Epithelial cell of proximal tubule (primary cell): Measurements from ENCODE around the gene PTK7. TPM values are rescaled to one million over a fixed set of nuclear protein-coding genes. Genes with fewer than 3 reads are reported as not detected.

Source experiments
- DNase-seq: peaks from one replicate; pipeline ENCODE4 v3.0.0-alpha.2; 2011; ENCODE audit warnings: low read depth
- H3K4me3 ChIP-seq: 2 replicates; pipeline ENCODE4 v1.5.1; 2011; ENCODE audit warnings: low read depth, mild to moderate bottlenecking, low read length
- CTCF ChIP-seq: conservative IDR thresholded peaks from 2 replicates; pipeline ENCODE4 v1.5.1; 2012; ENCODE audit warnings: low read depth, mild to moderate bottlenecking, low read length
- total RNA-seq: library from RNA; depleted of rRNA; stranded (reverse); fragments of >200 nt; gene quantifications from 2 replicates; pipeline ENCODE4 v1.2.3, GENCODE V29; 2015

The PTK7 gene
- total RNA-seq, 1 donor from 2014 or later: 91.2 TPM

- peak within 1 kb of the TSS; percentile 72 for H3K4me3 ChIP-seq
- no peak for TF ChIP-seq CTCF
- no peak for DNase-seq
Measured at GRCh38 chr6:43053545-43054205, 22.4 kb upstream of the PTK7 start, which contains the start of gene CUL7. Gene CUL7 (minus strand): TSS chr6:43053851. CDS start chr6:43052788, 1,063 bp downstream.

DNA sequence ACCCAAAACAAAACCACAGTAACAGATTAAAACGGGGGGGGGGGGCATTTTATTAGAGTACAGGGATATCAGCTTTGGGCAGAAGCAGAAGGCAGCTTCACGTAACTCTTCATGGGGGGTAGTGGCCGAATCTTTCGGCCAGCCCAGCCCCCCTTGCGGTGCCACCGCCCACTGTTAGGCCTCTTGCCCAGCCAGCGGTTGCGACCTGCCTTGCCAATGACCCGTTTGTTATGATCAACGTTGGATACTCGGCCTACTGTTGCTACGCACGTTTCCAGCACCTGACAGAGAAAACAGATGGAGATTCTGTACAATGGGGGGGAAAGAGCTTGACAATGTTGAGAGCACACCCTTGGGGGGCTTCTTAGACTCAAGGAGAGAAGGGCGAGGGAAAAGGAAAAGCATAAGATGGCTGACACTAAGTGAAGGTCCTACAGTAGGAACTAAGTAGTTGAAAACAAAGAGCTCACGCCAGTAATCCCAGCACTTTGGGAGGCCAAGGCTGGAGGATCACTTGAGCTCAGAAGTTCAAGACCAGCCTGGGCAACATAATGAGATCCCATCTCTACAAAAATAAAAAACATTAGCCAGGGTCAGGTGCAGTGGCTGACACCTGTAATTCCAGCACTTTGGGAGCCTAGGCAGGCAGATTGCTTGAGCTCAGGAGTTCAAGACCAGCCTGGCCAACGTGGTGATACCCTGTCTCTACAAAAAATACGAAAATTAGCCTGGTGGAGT, 21.7 kb upstream of the PTK7 start:
- H3K4me3 ChIP-seq: peak overlapping the region; percentile 72
- TF ChIP-seq CTCF: no peak
- no peak for DNase-seq

GRCh38 chr6:43055966-43056365, 20.1 kb upstream of the PTK7 start:
- no peak for TF ChIP-seq CTCF
- DNase-seq: no peak
- H3K4me3 ChIP-seq: no peak overlapping the region

DNA sequence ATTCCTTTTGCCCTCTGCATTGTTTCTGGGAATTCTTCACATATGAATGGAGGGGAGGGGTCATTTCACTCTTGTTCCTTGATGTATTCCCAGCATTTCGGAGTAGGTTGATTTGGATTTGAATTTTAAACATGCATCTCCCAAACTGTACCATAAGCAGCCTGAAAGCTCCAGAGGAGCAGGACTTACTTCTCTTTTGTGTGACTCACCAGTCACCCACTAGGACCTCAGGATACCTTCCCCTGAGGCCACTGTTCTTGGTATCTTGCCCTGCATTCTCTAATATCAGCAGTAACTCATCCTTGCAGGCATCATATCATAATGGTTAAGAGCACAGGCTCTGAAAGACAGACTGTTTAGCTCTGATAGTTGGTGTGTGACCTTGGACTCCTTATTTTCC, 17.6 kb upstream of the PTK7 start:
- no peak for DNase-seq

DNA sequence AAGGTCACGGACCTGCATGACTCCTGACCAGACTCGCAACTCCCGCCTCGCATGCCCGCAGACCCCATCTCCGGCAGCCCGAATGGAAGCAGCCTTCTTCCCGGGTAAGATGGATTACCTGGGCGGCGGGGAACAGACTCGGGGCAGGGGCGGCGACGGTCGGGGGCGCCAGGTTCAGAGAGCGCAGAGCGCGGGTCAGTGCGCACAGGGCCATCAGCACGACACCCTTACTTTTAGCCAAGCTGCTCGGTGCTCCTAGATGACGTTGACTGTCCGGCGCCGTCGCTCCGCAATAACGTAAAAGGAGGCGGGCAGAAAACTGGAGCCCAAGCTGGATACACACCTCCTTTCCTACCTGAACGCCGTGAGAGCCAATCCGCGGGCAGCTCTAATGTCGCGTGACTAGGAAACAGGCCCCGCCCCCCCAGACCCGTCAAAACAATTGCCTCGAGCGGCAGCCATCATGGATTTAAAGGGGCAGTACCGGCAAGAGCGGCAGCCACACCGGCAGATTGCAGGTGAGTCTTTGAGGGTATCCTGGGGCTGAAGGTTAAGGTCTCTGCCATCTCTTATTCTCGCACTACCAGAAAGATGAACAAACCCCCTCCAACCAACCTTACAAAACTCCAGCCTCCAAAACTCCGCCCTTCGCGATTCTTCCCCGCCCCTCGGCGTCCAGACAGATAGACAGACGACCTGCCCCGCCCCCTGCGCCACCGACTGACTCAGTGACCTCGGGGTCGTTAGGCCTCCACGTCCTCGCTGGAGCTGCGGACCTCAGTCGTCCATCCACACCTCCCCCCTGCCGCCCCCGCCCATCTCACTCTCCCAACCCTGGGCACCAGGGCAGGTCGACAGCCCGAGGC, 16.7 kb upstream of the PTK7 start, which contains the start of the genes KLC4 and MRPL2:
TSS of gene KLC4 (plus strand) at position 464 of the 866 bp plus-strand sequence. CDS start 1,705 bp downstream, outside the sequence.
TSS of gene MRPL2 (minus strand) at position 267 of the 866 bp plus-strand sequence. CDS start at position 214, 53 bp downstream.
- peak; percentile 85 for DNase-seq
- H3K4me3 ChIP-seq: peak within 1 kb of the TSS; percentile 90
- TF ChIP-seq CTCF: no peak

More for the DNA sequence above, 17.6 kb upstream of the PTK7 start:
- TF ChIP-seq CTCF: no peak
- peak overlapping the region; percentile 90 for H3K4me3 ChIP-seq

DNA sequence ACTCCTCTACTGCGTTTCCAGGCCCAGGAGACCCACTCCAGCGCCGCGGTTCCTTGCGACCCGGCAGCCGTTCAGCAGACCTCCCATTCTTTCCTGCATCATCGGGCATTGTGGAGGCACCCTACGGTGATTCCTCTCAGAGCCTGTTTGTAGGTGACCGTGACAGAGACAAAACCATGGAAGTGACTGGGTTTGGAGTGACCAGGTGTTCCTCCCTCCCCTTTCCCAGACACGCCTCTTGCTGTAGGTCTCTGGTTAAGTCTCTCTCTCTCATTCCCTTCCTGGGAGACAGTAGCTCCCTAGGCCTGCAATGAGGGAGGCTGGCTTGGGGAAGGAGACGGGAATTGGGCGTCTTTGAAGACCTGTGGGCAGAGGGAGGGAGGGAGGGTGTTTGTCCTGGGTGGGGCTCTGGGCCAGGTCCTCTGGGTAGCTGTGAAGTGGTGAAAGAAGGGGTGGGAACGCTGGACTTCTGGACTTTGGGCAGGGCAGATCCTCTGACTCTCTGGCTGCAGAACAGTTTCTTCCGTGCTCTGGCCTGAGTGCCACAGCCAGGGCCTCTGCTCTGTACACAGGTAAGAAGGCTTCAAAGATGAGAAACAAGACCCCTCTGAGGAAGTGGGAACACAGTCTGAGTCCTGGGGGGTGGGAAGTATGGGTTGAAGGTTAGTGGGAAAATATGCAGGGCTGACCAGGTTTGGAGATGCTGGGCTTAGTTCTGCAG, 15.9 kb upstream of the PTK7 start:
- no peak for DNase-seq
- H3K4me3 ChIP-seq: peak overlapping the region; percentile 90
- no peak for TF ChIP-seq CTCF
